Smooth muscle cell (in vitro differentiated cells): ENCODE results near the gene PRDM12. TPM values are rescaled to one million over a fixed set of nuclear protein-coding genes. Genes with fewer than 3 reads are reported as not detected.

Experiments
- DNase-seq: peaks from one replicate; lab custom pipeline; 2025; ENCODE audit not compliant: unreplicated experiment; lab: John Stamatoyannopoulos, UW
- H2AFZ ChIP-seq: fragments of 200-600 bp; sonication (generic); 2 replicates; pipeline ENCODE4 v1.6.0; 2016; ENCODE audit warnings: antibody characterized with exemption, low read depth, mild to moderate bottlenecking
- H3F3A ChIP-seq: fragments of 200-600 bp; sonication (generic); 2 replicates; pipeline ENCODE4 v1.6.0; 2017; ENCODE audit warnings: antibody characterized with exemption, low read depth
- H3K27ac ChIP-seq: fragments of 200-600 bp; sonication (generic); 2 replicates; pipeline ENCODE4 v1.5.1; 2016; ENCODE audit warnings: low read depth, mild to moderate bottlenecking
- H3K27me3 ChIP-seq: fragments of 200-600 bp; sonication (generic); 2 replicates; pipeline ENCODE4 v1.6.1; 2016; ENCODE audit warnings: low read depth, mild to moderate bottlenecking
- H3K36me3 ChIP-seq: fragments of 200-600 bp; sonication (generic); 2 replicates; pipeline ENCODE4 v1.5.1; 2016; ENCODE audit warnings: low read depth
- H3K4me1 ChIP-seq: fragments of 200-600 bp; sonication (generic); 2 replicates; pipeline ENCODE4 v1.5.1; 2016; ENCODE audit warnings: low read depth
- H3K4me2 ChIP-seq: fragments of 200-600 bp; sonication (generic); 2 replicates; pipeline ENCODE4 v1.6.0; 2016; ENCODE audit warnings: mild to moderate bottlenecking
- H3K4me3 ChIP-seq: fragments of 200-600 bp; sonication (generic); 2 replicates; pipeline ENCODE4 v1.5.1; 2016; ENCODE audit warnings: mild to moderate bottlenecking
- H3K79me2 ChIP-seq: fragments of 200-600 bp; sonication (generic); 2 replicates; pipeline ENCODE4 v1.6.0; 2016; ENCODE audit warnings: low read depth, mild to moderate bottlenecking
- H3K9ac ChIP-seq: fragments of 200-600 bp; sonication (generic); 2 replicates; pipeline ENCODE4 v1.6.0; 2016; ENCODE audit warnings: low read depth
- H3K9me3 ChIP-seq: fragments of 200-600 bp; sonication (generic); replicated peaks from 2 replicates; pipeline ENCODE4 v1.5.1; 2016; ENCODE audit warnings: low read depth
- H4K20me1 ChIP-seq: fragments of 200-600 bp; sonication (generic); 2 replicates; pipeline ENCODE4 v1.6.0; 2016; ENCODE audit warnings: low read depth
- CTCF ChIP-seq: fragments of 200-600 bp; sonication (generic); IDR thresholded peaks from 2 replicates; pipeline ENCODE4 v1.5.1; 2017; ENCODE audit warnings: borderline replicate concordance, mild to moderate bottlenecking, antibody characterized with exemption; ENCODE audit not compliant: insufficient read depth, poor library complexity, severe bottlenecking
- WGBS: methylation state at CpG from one replicate; pipeline ENCODE4 v1.1.7; 2016; ENCODE audit warnings: low lambda C conversion rate; 5-methylcytosine and 5-hydroxymethylcytosine counted together
- polyA plus RNA-seq: library from polyadenylated mRNA; unstranded; fragments of >200 nt; fragmentation: Nextera tagmentation; extraction: Ambion mirVana; gene quantifications from 2 replicates; pipeline ENCODE4 v1.2.1, GENCODE V29; 2016
- total RNA-seq: library from RNA; depleted of rRNA; stranded (reverse); fragments of >200 nt; gene quantifications from 2 replicates; pipeline ENCODE4 v1.2.3, GENCODE V29; 2014

The PRDM12 gene
- total and polyA plus RNA-seq, 2 experiments from 2014 or later: not detected

GRCh38 chr9:130660326-130660682 is 4.1 kb upstream of the PRDM12 start:
- H3K36me3 ChIP-seq: no peaks in the 10 kb centered on the region
- H3K79me2 ChIP-seq: no peaks in the 10 kb centered on the region
- H3K9me3 ChIP-seq: no peaks in the 10 kb centered on the region
- no peaks in the 10 kb centered on the region for H3F3A ChIP-seq
- H3K4me2 ChIP-seq: peak overlapping the region; percentile 82
- WGBS: 1% methylated on average over 24 of the region's 33 CpGs
- no peak overlapping the region for H2AFZ ChIP-seq
- no peak for DNase-seq
- peaks cover 100% of the 10 kb centered on the region for H3K27me3 ChIP-seq
- no peak for TF ChIP-seq CTCF
- peak overlapping the region; percentile 31 for H3K4me3 ChIP-seq
- no peak overlapping the region for H3K9ac ChIP-seq
- peaks cover 33% of the 10 kb centered on the region for H3K4me1 ChIP-seq
- peaks cover 7% of the 10 kb centered on the region for H4K20me1 ChIP-seq
- no peak overlapping the region for H3K27ac ChIP-seq

- 3% methylated on average over 66 of the region's 82 CpGs for WGBS
- Histone ChIP-seq H3F3A (no peaks in the 10 kb centered on the region), H3K79me2 (no peaks in the 10 kb centered on the region), H3K36me3 (no peaks in the 10 kb centered on the region), H3K9ac (no peak overlapping the region), H3K27ac (no peak overlapping the region), H3K4me1 (peaks cover 38% of the 10 kb centered on the region), H3K9me3 (no peaks in the 10 kb centered on the region), H3K4me2 (peak overlapping the region; percentile 82), H3K4me3 (peak overlapping the region; percentile 31), H2AFZ (no peak overlapping the region), H3K27me3 (peaks cover 100% of the 10 kb centered on the region), H4K20me1 (peaks cover 7% of the 10 kb centered on the region)
- no peak for DNase-seq
- no peak for TF ChIP-seq CTCF
Observed at GRCh38 chr9:130660683-130661450, 3.5 kb upstream of the PRDM12 start.

GRCh38 chr9:130661451-130662098 is 2.8 kb upstream of the PRDM12 start:
- no peak for TF ChIP-seq CTCF
- Histone ChIP-seq H2AFZ (no peak overlapping the region), H3K4me2 (peak overlapping the region; percentile 82), H3K27ac (no peak overlapping the region), H3K9ac (no peak overlapping the region), H3K4me3 (no peak overlapping the region), H3F3A (no peaks in the 10 kb centered on the region), H3K79me2 (no peaks in the 10 kb centered on the region), H3K4me1 (peaks cover 45% of the 10 kb centered on the region), H4K20me1 (peaks cover 7% of the 10 kb centered on the region), H3K27me3 (peaks cover 100% of the 10 kb centered on the region), H3K36me3 (no peaks in the 10 kb centered on the region), H3K9me3 (no peaks in the 10 kb centered on the region)
- DNase-seq: no peak
- 5% methylated on average over 43 of the region's 47 CpGs for WGBS
